KMS-11 (cell line): ENCODE measurements around the gene CSF2.

Experiments
- H2AFZ ChIP-seq: fragments of 200-600 bp; sonication (generic); 2 replicates; pipeline ENCODE4 v1.6.1; 2016; ENCODE audit warnings: antibody characterized with exemption, mixed run types, low read depth
- H3K27ac ChIP-seq: fragments of 200-600 bp; sonication (generic); 2 replicates; pipeline ENCODE4 v1.6.1; 2016; ENCODE audit warnings: mild to moderate bottlenecking, mixed run types
- H3K27me3 ChIP-seq: fragments of 200-600 bp; sonication (generic); 2 replicates; pipeline ENCODE4 v1.6.1; 2017; ENCODE audit warnings: mild to moderate bottlenecking, low read depth, mixed run types, moderate library complexity; ENCODE audit not compliant: insufficient read depth
- H3K36me3 ChIP-seq: fragments of 200-600 bp; sonication (generic); 2 replicates; pipeline ENCODE4 v1.6.1; 2017; ENCODE audit warnings: mild to moderate bottlenecking, mixed run types; ENCODE audit not compliant: insufficient read depth
- H3K4me1 ChIP-seq: fragments of 200-600 bp; sonication (generic); 2 replicates; pipeline ENCODE4 v1.6.1; 2016; ENCODE audit warnings: mild to moderate bottlenecking, low read depth, mixed run types; ENCODE audit not compliant: poor library complexity, severe bottlenecking
- H3K4me2 ChIP-seq: fragments of 200-600 bp; sonication (generic); 2 replicates; pipeline ENCODE4 v1.7.0; 2016; ENCODE audit warnings: mild to moderate bottlenecking, mixed run types
- H3K4me3 ChIP-seq: fragments of 200-600 bp; sonication (generic); IDR thresholded peaks from 2 replicates; pipeline ENCODE4 v1.6.1; 2017; ENCODE audit warnings: low read depth, low read length, mixed read lengths; ENCODE audit not compliant: insufficient read depth
- H3K79me2 ChIP-seq: fragments of 200-600 bp; sonication (generic); 2 replicates; pipeline ENCODE4 v1.6.1; 2016; ENCODE audit warnings: low read depth, mixed run types; ENCODE audit not compliant: insufficient read depth
- H3K9ac ChIP-seq: fragments of 200-600 bp; sonication (generic); 2 replicates; pipeline ENCODE4 v1.6.1; 2016; ENCODE audit warnings: mild to moderate bottlenecking, mixed run types
- H4K20me1 ChIP-seq: fragments of 200-600 bp; sonication (generic); 2 replicates; pipeline ENCODE4 v1.6.1; 2016; ENCODE audit warnings: mild to moderate bottlenecking, mixed run types; ENCODE audit not compliant: insufficient read depth
- CTCF ChIP-seq: fragments of 200-600 bp; sonication (generic); conservative IDR thresholded peaks from 2 replicates; pipeline ENCODE4 v1.6.1; 2017; ENCODE audit warnings: low read depth, mild to moderate bottlenecking, antibody characterized with exemption, low read length, moderate library complexity, mixed read lengths

The CSF2 gene

GRCh38 chr5:132073231-132074013 lies at the start of gene CSF2:
TSS of gene CSF2 (plus strand) at chr5:132073789. CDS start at chr5:132073824, 35 bp downstream.
- H3K36me3 ChIP-seq: no peaks in the 10 kb centered on the region
- no peaks in the 10 kb centered on the region for H3K79me2 ChIP-seq
- no peak within 1 kb of the TSS for H2AFZ ChIP-seq
- H3K9ac ChIP-seq: no peak within 1 kb of the TSS
- H3K4me3 ChIP-seq: no peak within 1 kb of the TSS
- H3K27me3 ChIP-seq: no peaks in the 10 kb centered on the region
- H3K27ac ChIP-seq: no peak within 1 kb of the TSS
- H3K4me1 ChIP-seq: peaks cover 17% of the 10 kb centered on the region
- no peaks in the 10 kb centered on the region for H4K20me1 ChIP-seq
- H3K4me2 ChIP-seq: no peak within 1 kb of the TSS
- TF ChIP-seq CTCF: no peak

GRCh38 chr5:132024117-132024435 lies 49.5 kb upstream of the CSF2 start:
- H3K27ac ChIP-seq: no peak overlapping the region
- H3K36me3 ChIP-seq: no peaks in the 10 kb centered on the region
- no peak for TF ChIP-seq CTCF
- no peak overlapping the region for H3K4me2 ChIP-seq
- H3K9ac ChIP-seq: no peak overlapping the region
- H3K4me3 ChIP-seq: no peak overlapping the region
- H4K20me1 ChIP-seq: 0 out of 2 replicates have a peak, but pooled peaks cover 6% of the 10 kb centered on the region
- H3K79me2 ChIP-seq: no peaks in the 10 kb centered on the region
- peaks cover 27% of the 10 kb centered on the region for H3K4me1 ChIP-seq
- no peak overlapping the region for H2AFZ ChIP-seq
- peaks cover 30% of the 10 kb centered on the region for H3K27me3 ChIP-seq

GRCh38 chr5:132024789-132025402 lies 48.7 kb upstream of the CSF2 start:
- no peak overlapping the region for H3K4me2 ChIP-seq
- no peaks in the 10 kb centered on the region for H4K20me1 ChIP-seq
- peaks cover 19% of the 10 kb centered on the region for H3K4me1 ChIP-seq
- H3K4me3 ChIP-seq: no peak overlapping the region
- H2AFZ ChIP-seq: no peak overlapping the region
- TF ChIP-seq CTCF: no peak
- no peaks in the 10 kb centered on the region for H3K79me2 ChIP-seq
- H3K9ac ChIP-seq: no peak overlapping the region
- H3K27me3 ChIP-seq: peaks cover 30% of the 10 kb centered on the region
- H3K36me3 ChIP-seq: no peaks in the 10 kb centered on the region
- no peak overlapping the region for H3K27ac ChIP-seq

- no peaks in the 10 kb centered on the region for H4K20me1 ChIP-seq
- no peak overlapping the region for H3K27ac ChIP-seq
- no peaks in the 10 kb centered on the region for H3K79me2 ChIP-seq
- H3K4me2 ChIP-seq: no peak overlapping the region
- TF ChIP-seq CTCF: no peak
- peaks cover 14% of the 10 kb centered on the region for H3K4me1 ChIP-seq
- H3K4me3 ChIP-seq: no peak overlapping the region
- no peaks in the 10 kb centered on the region for H3K36me3 ChIP-seq
- H2AFZ ChIP-seq: no peak overlapping the region
- H3K27me3 ChIP-seq: peaks cover 30% of the 10 kb centered on the region
- no peak overlapping the region for H3K9ac ChIP-seq
These were observed 48.1 kb upstream of the CSF2 start for GRCh38 chr5:132025403-132025971.
